Stimulated activated CD8-positive, alpha-beta memory T cell treated with anti-CD3 and anti-CD28 coated beads, Interleukin-4, amount 100 ng/mL, for 24 hours (primary cell): ENCODE results near the gene ABHD4.
"Not testable (repeated sequence)": the region's sequence is repeated elsewhere in the genome, so short reads cannot be mapped to it uniquely, and the experiment has no call there.

Experiments
- DNase-seq: peaks from one replicate; pipeline ENCODE4 v3.0.0-alpha.2; 2020; ENCODE audit warnings: low read depth

Gene ABHD4

GRCh38 chr14:22561661-22562579, 36.2 kb upstream of the ABHD4 start:
- peak; percentile 52 for DNase-seq

- no peak for DNase-seq
These were observed 34.1 kb upstream of the ABHD4 start for GRCh38 chr14:22563987-22564386.

- DNase-seq = no peak
These were observed 33.6 kb upstream of the ABHD4 start for GRCh38 chr14:22564463-22564862.

- no peak for DNase-seq
These were observed 32.6 kb upstream of the ABHD4 start for GRCh38 chr14:22565391-22565945.

- DNase-seq = not testable (repeated sequence)
These were observed 31.8 kb upstream of the ABHD4 start for GRCh38 chr14:22566266-22566665.

- no peak for DNase-seq
These were observed 31.3 kb upstream of the ABHD4 start for GRCh38 chr14:22566845-22567244.

GRCh38 chr14:22567437-22567836, 30.7 kb upstream of the ABHD4 start:
- DNase-seq = no peak

- no peak for DNase-seq
These were observed 28.9 kb upstream of the ABHD4 start for GRCh38 chr14:22569106-22569736.

- DNase-seq = no peak
These were observed 28.4 kb upstream of the ABHD4 start for GRCh38 chr14:22569737-22570131.

- DNase-seq = peak; percentile 59
These were observed 27.8 kb upstream of the ABHD4 start for GRCh38 chr14:22570132-22570949.

- no peak for DNase-seq
These were observed 25.5 kb upstream of the ABHD4 start for GRCh38 chr14:22572562-22573058.

GRCh38 chr14:22573804-22574203, 24.3 kb upstream of the ABHD4 start:
- no peak for DNase-seq

- no peak for DNase-seq
These were observed 20.7 kb upstream of the ABHD4 start for GRCh38 chr14:22577334-22577908.

GRCh38 chr14:22579236-22579635, 18.9 kb upstream of the ABHD4 start:
- no peak for DNase-seq

- no peak for DNase-seq
These were observed 18.2 kb upstream of the ABHD4 start for GRCh38 chr14:22579881-22580280.

GRCh38 chr14:22580625-22581024, 17.5 kb upstream of the ABHD4 start:
- no peak for DNase-seq

GRCh38 chr14:22583994-22584393, 14.1 kb upstream of the ABHD4 start:
- DNase-seq = no peak

- no peak for DNase-seq
These were observed 10.9 kb upstream of the ABHD4 start for GRCh38 chr14:22587247-22587646.

GRCh38 chr14:22587677-22588422, 10.2 kb upstream of the ABHD4 start:
- not testable (repeated sequence) for DNase-seq

- no peak for DNase-seq
These were observed 9.5 kb upstream of the ABHD4 start for GRCh38 chr14:22588526-22589095.
